Loucy (cell line): ENCODE data around the gene RIT2.

Experiments used
- EZH2phosphoT487 ChIP-seq: fragments of 200-600 bp; IDR thresholded peaks from 2 replicates; pipeline ENCODE4 v1.6.1; 2018; ENCODE audit warnings: antibody characterized with exemption, mild to moderate bottlenecking, moderate library complexity, borderline replicate concordance
- TF ChIP-seq, protein P1 (sequence below): fragments of 200-600 bp; sonication (generic); conservative IDR thresholded peaks from 2 replicates; pipeline ENCODE4 v1.5.1; 2014; ENCODE audit warnings: mild to moderate bottlenecking, antibody characterized with exemption, low read length

- TF ChIP-seq, protein P1, sequence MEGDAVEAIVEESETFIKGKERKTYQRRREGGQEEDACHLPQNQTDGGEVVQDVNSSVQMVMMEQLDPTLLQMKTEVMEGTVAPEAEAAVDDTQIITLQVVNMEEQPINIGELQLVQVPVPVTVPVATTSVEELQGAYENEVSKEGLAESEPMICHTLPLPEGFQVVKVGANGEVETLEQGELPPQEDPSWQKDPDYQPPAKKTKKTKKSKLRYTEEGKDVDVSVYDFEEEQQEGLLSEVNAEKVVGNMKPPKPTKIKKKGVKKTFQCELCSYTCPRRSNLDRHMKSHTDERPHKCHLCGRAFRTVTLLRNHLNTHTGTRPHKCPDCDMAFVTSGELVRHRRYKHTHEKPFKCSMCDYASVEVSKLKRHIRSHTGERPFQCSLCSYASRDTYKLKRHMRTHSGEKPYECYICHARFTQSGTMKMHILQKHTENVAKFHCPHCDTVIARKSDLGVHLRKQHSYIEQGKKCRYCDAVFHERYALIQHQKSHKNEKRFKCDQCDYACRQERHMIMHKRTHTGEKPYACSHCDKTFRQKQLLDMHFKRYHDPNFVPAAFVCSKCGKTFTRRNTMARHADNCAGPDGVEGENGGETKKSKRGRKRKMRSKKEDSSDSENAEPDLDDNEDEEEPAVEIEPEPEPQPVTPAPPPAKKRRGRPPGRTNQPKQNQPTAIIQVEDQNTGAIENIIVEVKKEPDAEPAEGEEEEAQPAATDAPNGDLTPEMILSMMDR: no peak
- no peak for TF ChIP-seq EZH2phosphoT487
These were observed 104.9 kb downstream of the RIT2 start for GRCh38 chr18:43010611-43011010.
